Tibial nerve (tissue), 4 donors: ENCODE results near the gene HGF.

Source experiments
- EP300 ChIP-seq, 2 donors: sonication (generic); formaldehyde crosslinking; IDR thresholded peaks; one replicate each; pipeline ENCODE4 v1.6.1; 2017; ENCODE audit warnings: antibody characterized with exemption in 2 of 2, mild to moderate bottlenecking in 1 of 2
- POLR2A ChIP-seq, 2 donors: fragments of 450-650 bp; IDR thresholded peaks; one replicate each; pipeline ENCODE4 v1.6.1; 2017; ENCODE audit warnings: antibody characterized with exemption in 2 of 2, mild to moderate bottlenecking in 2 of 2, moderate library complexity in 2 of 2
- TF ChIP-seq, protein P1 (sequence below), 5 experiments: fragments of 200-600 bp in 3 of 5; fragments of 450-650 bp in 2 of 5; sonication (generic) in 3 of 5; IDR thresholded peaks; one replicate each; pipeline ENCODE4 v1.5.1; 2016 to 2019; ENCODE audit warnings: antibody characterized with exemption in 5 of 5, mild to moderate bottlenecking in 3 of 5, moderate library complexity in 2 of 5

DNA sequence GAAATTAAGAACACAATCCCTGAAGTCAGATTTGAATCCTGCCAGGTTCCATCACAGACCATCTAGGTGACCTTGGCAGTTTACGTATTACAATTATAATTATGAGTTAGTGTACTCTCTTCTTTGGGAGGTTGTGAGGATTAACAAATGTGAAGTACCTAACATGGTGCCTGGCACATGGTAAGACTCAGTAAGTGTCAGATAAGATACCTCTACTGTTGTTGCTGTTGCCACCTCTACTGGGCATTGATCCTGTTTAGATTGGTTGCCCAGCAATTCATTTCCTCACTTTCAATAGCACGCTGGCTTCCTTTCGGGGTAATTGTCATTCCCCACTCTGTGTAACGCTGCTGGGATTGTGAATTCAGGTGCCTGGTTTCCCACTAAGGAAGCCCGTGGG, 31.7 kb upstream of the HGF start:
- TF ChIP-seq, protein P1, sequence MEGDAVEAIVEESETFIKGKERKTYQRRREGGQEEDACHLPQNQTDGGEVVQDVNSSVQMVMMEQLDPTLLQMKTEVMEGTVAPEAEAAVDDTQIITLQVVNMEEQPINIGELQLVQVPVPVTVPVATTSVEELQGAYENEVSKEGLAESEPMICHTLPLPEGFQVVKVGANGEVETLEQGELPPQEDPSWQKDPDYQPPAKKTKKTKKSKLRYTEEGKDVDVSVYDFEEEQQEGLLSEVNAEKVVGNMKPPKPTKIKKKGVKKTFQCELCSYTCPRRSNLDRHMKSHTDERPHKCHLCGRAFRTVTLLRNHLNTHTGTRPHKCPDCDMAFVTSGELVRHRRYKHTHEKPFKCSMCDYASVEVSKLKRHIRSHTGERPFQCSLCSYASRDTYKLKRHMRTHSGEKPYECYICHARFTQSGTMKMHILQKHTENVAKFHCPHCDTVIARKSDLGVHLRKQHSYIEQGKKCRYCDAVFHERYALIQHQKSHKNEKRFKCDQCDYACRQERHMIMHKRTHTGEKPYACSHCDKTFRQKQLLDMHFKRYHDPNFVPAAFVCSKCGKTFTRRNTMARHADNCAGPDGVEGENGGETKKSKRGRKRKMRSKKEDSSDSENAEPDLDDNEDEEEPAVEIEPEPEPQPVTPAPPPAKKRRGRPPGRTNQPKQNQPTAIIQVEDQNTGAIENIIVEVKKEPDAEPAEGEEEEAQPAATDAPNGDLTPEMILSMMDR (IDR thresholded peaks at IDR 0.05), result no peak
- TF ChIP-seq POLR2A (IDR thresholded peaks at IDR 0.05) (no peak), EP300 (IDR thresholded peaks at IDR 0.05) (no peak)
